LNCaP clone FGC (cell line): Measurements from ENCODE around the gene SHTN1.

ENCODE experiments used
- DNase-seq: peaks from one replicate; pipeline ENCODE4 v3.0.0-alpha.2; 2011; ENCODE audit warnings: low read depth
- H3K4me3 ChIP-seq: 2 replicates; pipeline ENCODE4 v1.5.1; 2011; ENCODE audit warnings: mild to moderate bottlenecking, low read depth, low read length, control low read depth
- CTCF ChIP-seq: IDR thresholded peaks from 2 replicates; pipeline ENCODE4 v1.5.1; 2012; ENCODE audit warnings: mild to moderate bottlenecking; ENCODE audit not compliant: control insufficient read depth, insufficient read depth; ENCODE audit errors: extremely low read depth

The SHTN1 gene

GRCh38 chr10:116985611-116986010 lies 19.4 kb downstream of the SHTN1 start:
- no peak for TF ChIP-seq CTCF
- no peak overlapping the region for H3K4me3 ChIP-seq
- no peak for DNase-seq

GRCh38 chr10:116984202-116984990 lies 20.6 kb downstream of the SHTN1 start:
- TF ChIP-seq CTCF: no peak
- no peak overlapping the region for H3K4me3 ChIP-seq
- no peak for DNase-seq

GRCh38 chr10:116980041-116980440 lies 24.9 kb downstream of the SHTN1 start:
- H3K4me3 ChIP-seq: no peak overlapping the region
- no peak for TF ChIP-seq CTCF
- no peak for DNase-seq

- no peak for DNase-seq
- no peak for TF ChIP-seq CTCF
- H3K4me3 ChIP-seq: no peak overlapping the region
Observed at GRCh38 chr10:116978901-116979300, 26.1 kb downstream of the SHTN1 start.

GRCh38 chr10:116974456-116975005 lies 30.5 kb downstream of the SHTN1 start:
- TF ChIP-seq CTCF: no peak
- no peak overlapping the region for H3K4me3 ChIP-seq
- DNase-seq: no peak

- DNase-seq: no peak
- no peak overlapping the region for H3K4me3 ChIP-seq
- TF ChIP-seq CTCF: no peak
Observed at GRCh38 chr10:116973946-116974455, 31.0 kb downstream of the SHTN1 start.
